GM23248 (cell line): ENCODE data around the gene OR2L8.

Experiments used
- EZH2 ChIP-seq: fragments of 200-600 bp; sonication (generic); IDR thresholded peaks from 2 replicates; pipeline ENCODE4 v1.6.1; 2018; ENCODE audit warnings: antibody characterized with exemption, mild to moderate bottlenecking; ENCODE audit not compliant: insufficient read depth, poor library complexity, severe bottlenecking
- EZH2phosphoT487 ChIP-seq: fragments of 200-600 bp; sonication (generic); IDR thresholded peaks from 2 replicates; pipeline ENCODE4 v1.6.1; 2018; ENCODE audit warnings: antibody characterized with exemption, moderate library complexity, mild to moderate bottlenecking, low read depth; ENCODE audit not compliant: insufficient read depth

- TF ChIP-seq EZH2phosphoT487 (no peak), EZH2 (no peak)
Measured at GRCh38 chr1:247923941-247924340, 24.7 kb upstream of the OR2L8 start.
